ENCODE results near the gene PIK3R3. TPM values are rescaled to one million over a fixed set of nuclear protein-coding genes. Genes with fewer than 3 reads are reported as not detected.

The PIK3R3 gene
- total and polyA plus RNA-seq, 2 donors (not counting 3 experiments of a cell fraction or from before 2014, with no cell fraction given), result 7.5 to 14.3 TPM

GRCh38 chr1:46110521-46110920, 21.9 kb downstream of the PIK3R3 start:
- Histone ChIP-seq H3K4me2 (ENCODE audit: insufficient read depth, low read length) (no peak overlapping the region), H3K79me2 (ENCODE audit: control insufficient read depth, insufficient read depth, low read length) (no peaks in the 10 kb centered on the region), H2AFZ (ENCODE audit: low read depth, low read length) (no peak overlapping the region), H3K4me1 (ENCODE audit: control insufficient read depth, extremely low read depth, insufficient read depth, low read length) (no peaks in the 10 kb centered on the region), H3K27ac (ENCODE audit: insufficient read depth, low read depth, low read length) (no peak overlapping the region), H3K9ac (replicated peaks; ENCODE audit: extremely low read depth, insufficient read depth, low read length) (no peak overlapping the region), H3K36me3 (ENCODE audit: control insufficient read depth in 2 of 2, extremely low read depth in 1 of 2, insufficient read depth in 2 of 2, low read length in 2 of 2) (no peaks in the 10 kb centered on the region), H3K9me1 (replicated peaks; ENCODE audit: control insufficient read depth, extremely low read depth, insufficient read depth, low read length) (no peaks in the 10 kb centered on the region), H3K4me3 (replicated peaks in 1 of 3; ENCODE audit: insufficient read depth in 1 of 3, low read depth in 1 of 3, low read length in 3 of 3) (no peak overlapping the region), H3K9me3 (replicated peaks; ENCODE audit: control insufficient read depth, insufficient read depth, low read length) (no peaks in the 10 kb centered on the region), H3K27me3 (ENCODE audit: control insufficient read depth in 2 of 2, insufficient read depth in 2 of 2, low read length in 2 of 2) (no peaks in the 10 kb centered on the region), H4K20me1 (replicated peaks; ENCODE audit: control insufficient read depth, extremely low read depth, insufficient read depth, low read length) (no peaks in the 10 kb centered on the region)
- TF ChIP-seq POLR2A (IDR thresholded peaks at IDR 0.05; ENCODE audit: low read depth, low read length), result no peak
- TF ChIP-seq POLR2AphosphoS5 (IDR thresholded peaks at IDR 0.05; ENCODE audit: insufficient read depth, low read depth, low read length), result no peak
- no peak for TF ChIP-seq CTCF (IDR thresholded peaks at IDR 0.05; ENCODE audit: extremely low read depth in 1 of 2, insufficient read depth in 1 of 2, low read depth in 1 of 2, low read length in 2 of 2)
- TF ChIP-seq GATA2 (IDR thresholded peaks at IDR 0.05; ENCODE audit: insufficient read depth, insufficient read length, low read depth, low read length), result no peak
- TF ChIP-seq MAX (IDR thresholded peaks at IDR 0.05; ENCODE audit: insufficient read depth, insufficient read length), result no peak
- TF ChIP-seq EZH2 (IDR thresholded peaks at IDR 0.05; ENCODE audit: borderline replicate concordance, low read depth, low read length, severe bottlenecking), result no peak
- TF ChIP-seq MYC (IDR thresholded peaks at IDR 0.05; ENCODE audit: low read depth, low read length), result no peak
- no peak for TF ChIP-seq JUN (IDR thresholded peaks at IDR 0.05; ENCODE audit: borderline replicate concordance, insufficient read depth, insufficient read length, low read depth)
- TF ChIP-seq FOS (IDR thresholded peaks at IDR 0.05; ENCODE audit: borderline replicate concordance, insufficient read depth, low read length), result no peak
- dilution Hi-C loops (cut with MboI; ENCODE audit: extremely low pct_ligation_motif_present, low sequenced_read_pairs), result no loop called here
- POLR2A ChIA-PET, result no interaction called here
- no peak for FAIRE-seq
- no peak for DNase-seq (ENCODE audit: low read depth, low spot score)
- CTCF ChIA-PET, result interaction anchor here (1.2 kb wide), 1 partner anchor 29 kb away, joined by 3 read pairs; no protein-coding TSS in a partner anchor
- intact Hi-C loops (cut with micrococcal nuclease), result no loop called here
- BruUV-seq (replicated peaks), result no TSS peak
